B cell (primary cell): ENCODE results near the gene PHRF1.

Experiments
- CTCF ChIP-seq: fragments of 200-600 bp; IDR thresholded peaks from one replicate; pipeline ENCODE4 v1.8.0; 2022; ENCODE audit warnings: antibody characterized with exemption, mild to moderate bottlenecking
- EZH2 ChIP-seq: IDR thresholded peaks from 2 replicates; pipeline ENCODE4 v1.6.1; 2012; ENCODE audit warnings: borderline replicate concordance, low read depth, mild to moderate bottlenecking, moderate library complexity, low read length; ENCODE audit not compliant: insufficient read depth, poor library complexity, severe bottlenecking

GRCh38 chr11:555227-555779, 21.0 kb upstream of the PHRF1 start:
- TF ChIP-seq EZH2 (peak; percentile 23), CTCF (peak; percentile 38)
